Esophagus muscularis mucosa (tissue), 4 donors: Measurements from ENCODE around the gene SIVA1. TPM values are rescaled to one million over a fixed set of nuclear protein-coding genes. Genes with fewer than 3 reads are reported as not detected.

Experiments used
- DNase-seq: peaks from one replicate; pipeline ENCODE4 v3.0.0-alpha.2; 2017; ENCODE audit errors: extremely low spot score
- H3K27ac ChIP-seq, 4 donors: fragments of 200-600 bp; sonication (generic); replicated peaks in 1 of 4; 1 replicate in 3 of 4; 2 replicates in 1 of 4; pipeline ENCODE4 v1.5.1; 2016 to 2019; ENCODE audit warnings: mild to moderate bottlenecking in 1 of 4
- H3K27me3 ChIP-seq, 4 donors: fragments of 200-600 bp; sonication (generic); one replicate each; pipeline versions ENCODE4 v1.5.1 to v1.6.0; 2016 to 2019
- H3K36me3 ChIP-seq, 4 donors: fragments of 200-600 bp; sonication (generic); one replicate each; pipeline ENCODE4 v1.5.1; 2016 to 2019
- H3K4me1 ChIP-seq, 4 donors: fragments of 200-600 bp; sonication (generic); one replicate each; pipeline ENCODE4 v1.5.1; 2016 to 2019
- H3K4me3 ChIP-seq, 4 donors: fragments of 200-600 bp; sonication (generic); 1 replicate in 2 of 4; 2 replicates in 2 of 4; pipeline ENCODE4 v1.5.1; 2016 to 2019; ENCODE audit warnings: mild to moderate bottlenecking in 4 of 4, moderate library complexity in 1 of 4
- H3K9me3 ChIP-seq, 4 donors: fragments of 200-600 bp; sonication (generic); 1 replicate in 3 of 4; 2 replicates in 1 of 4; pipeline ENCODE4 v1.5.1; 2016 to 2019
- EP300 ChIP-seq: sonication (generic); formaldehyde crosslinking; IDR thresholded peaks from one replicate; pipeline ENCODE4 v1.6.1; 2017; ENCODE audit warnings: antibody characterized with exemption
- POLR2A ChIP-seq: fragments of 450-650 bp; IDR thresholded peaks from one replicate; pipeline ENCODE4 v1.6.1; 2017; ENCODE audit warnings: antibody characterized with exemption, moderate library complexity, mild to moderate bottlenecking, low read depth
- POLR2AphosphoS5 ChIP-seq, 2 donors: sonication (generic); formaldehyde crosslinking; IDR thresholded peaks; one replicate each; pipeline ENCODE4 v1.6.1; 2017; ENCODE audit warnings: antibody characterized with exemption in 2 of 2
- WGBS: methylation state at CpG from one replicate; pipeline ENCODE4 v1.1.5; 2018; 5-methylcytosine and 5-hydroxymethylcytosine counted together
- intact Hi-C: fragments of 100-400 bp; cut with DNase I; formaldehyde crosslinking; loops from one replicate; pipeline ENCODE4 v1.15.1; 2023
- total RNA-seq, 4 donors: library from RNA; depleted of rRNA; stranded (reverse); fragments of >200 nt; gene quantifications; one replicate each; pipeline versions ENCODE4 v1.1.0 to v1.2.1, GENCODE V29; 2016
- TF ChIP-seq, protein P1 (sequence below), 3 experiments: fragments of 200-600 bp in 2 of 3; fragments of 450-650 bp in 1 of 3; sonication (generic) in 2 of 3; IDR thresholded peaks; one replicate each; pipeline ENCODE4 v1.5.1; 2017 to 2019; ENCODE audit warnings: antibody characterized with exemption in 3 of 3, mild to moderate bottlenecking in 2 of 3, moderate library complexity in 1 of 3

The SIVA1 gene
- total RNA-seq, 4 donors from 2014 or later: 207 to 324 (median 290) TPM

DNA sequence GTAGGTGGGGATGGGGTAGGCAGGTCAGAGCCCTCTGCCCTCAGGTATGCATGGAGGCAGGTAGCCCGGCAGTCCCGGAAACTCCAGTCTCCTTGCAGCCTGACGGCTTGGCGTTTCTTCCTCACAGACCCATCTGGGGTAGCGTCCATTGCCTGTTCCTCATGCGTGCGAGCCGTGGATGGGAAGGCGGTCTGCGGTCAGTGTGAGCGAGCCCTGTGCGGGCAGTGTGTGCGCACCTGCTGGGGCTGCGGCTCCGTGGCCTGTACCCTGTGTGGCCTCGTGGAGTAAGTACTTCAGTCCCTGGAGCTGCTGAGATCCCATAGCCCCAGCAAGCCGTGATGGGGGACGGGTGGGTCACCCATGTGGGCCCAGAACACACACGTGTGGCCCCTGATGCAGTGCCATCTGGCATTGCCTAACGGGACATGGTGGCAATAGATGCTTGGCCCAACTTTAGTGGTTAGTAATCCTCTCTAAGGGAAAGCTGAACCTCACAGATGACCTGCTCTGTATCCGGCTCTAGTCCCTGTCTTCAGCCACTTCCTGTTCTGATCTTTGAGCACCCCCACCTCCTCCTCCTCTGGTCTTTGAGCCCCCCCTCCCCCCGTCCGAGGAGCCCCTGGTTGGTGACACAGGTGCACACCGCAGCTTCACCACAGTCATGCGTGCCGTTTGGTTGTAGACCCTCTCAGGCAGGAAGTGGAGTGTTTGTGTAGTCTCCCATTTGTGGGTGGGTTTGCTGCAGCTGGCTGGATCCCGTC lies 3.7 kb downstream of the SIVA1 start:
- Histone ChIP-seq H3K36me3 (peaks cover 38 to 66% (median 60%) of the 10 kb centered on the region in 4 donors), H3K9me3 (no peaks in the 10 kb centered on the region), H3K4me1 (peaks cover 23 to 58% (median 49%) of the 10 kb centered on the region in 4 donors), H3K4me3 (no peak overlapping the region), H3K27me3 (no peaks in the 10 kb centered on the region), H3K27ac (no peak overlapping the region)
- TF ChIP-seq EP300: no peak
- no peak for TF ChIP-seq POLR2AphosphoS5 (IDR thresholded peaks at IDR 0.05)
- TF ChIP-seq, protein P1, sequence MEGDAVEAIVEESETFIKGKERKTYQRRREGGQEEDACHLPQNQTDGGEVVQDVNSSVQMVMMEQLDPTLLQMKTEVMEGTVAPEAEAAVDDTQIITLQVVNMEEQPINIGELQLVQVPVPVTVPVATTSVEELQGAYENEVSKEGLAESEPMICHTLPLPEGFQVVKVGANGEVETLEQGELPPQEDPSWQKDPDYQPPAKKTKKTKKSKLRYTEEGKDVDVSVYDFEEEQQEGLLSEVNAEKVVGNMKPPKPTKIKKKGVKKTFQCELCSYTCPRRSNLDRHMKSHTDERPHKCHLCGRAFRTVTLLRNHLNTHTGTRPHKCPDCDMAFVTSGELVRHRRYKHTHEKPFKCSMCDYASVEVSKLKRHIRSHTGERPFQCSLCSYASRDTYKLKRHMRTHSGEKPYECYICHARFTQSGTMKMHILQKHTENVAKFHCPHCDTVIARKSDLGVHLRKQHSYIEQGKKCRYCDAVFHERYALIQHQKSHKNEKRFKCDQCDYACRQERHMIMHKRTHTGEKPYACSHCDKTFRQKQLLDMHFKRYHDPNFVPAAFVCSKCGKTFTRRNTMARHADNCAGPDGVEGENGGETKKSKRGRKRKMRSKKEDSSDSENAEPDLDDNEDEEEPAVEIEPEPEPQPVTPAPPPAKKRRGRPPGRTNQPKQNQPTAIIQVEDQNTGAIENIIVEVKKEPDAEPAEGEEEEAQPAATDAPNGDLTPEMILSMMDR (IDR thresholded peaks at IDR 0.05): no peak
- no peak for TF ChIP-seq POLR2A
- DNase-seq: no peak
- WGBS: 78% methylated on average over 17 of the region's 27 CpGs
- intact Hi-C loops: no loop called here

DNA sequence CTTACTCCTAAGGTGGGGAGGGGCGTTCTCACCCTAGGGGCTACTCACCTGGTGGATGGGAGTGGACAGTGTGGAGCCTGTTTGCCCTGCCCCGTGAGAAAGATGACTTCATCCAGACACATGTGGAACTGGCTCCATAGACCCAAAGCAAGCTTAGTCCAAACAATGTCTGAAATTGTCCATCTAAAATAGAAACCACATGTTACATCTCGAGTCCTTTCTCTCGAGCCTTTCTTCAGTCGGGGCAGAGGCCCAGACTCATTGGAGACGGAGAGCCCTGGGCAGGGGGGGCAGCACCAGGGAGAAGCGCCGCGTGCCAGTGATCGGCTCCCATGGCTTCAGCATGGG lies 4.3 kb downstream of the SIVA1 start:
- Histone ChIP-seq H3K4me1 (peaks cover 18 to 53% (median 43%) of the 10 kb centered on the region in 4 donors), H3K36me3 (peaks cover 38 to 71% (median 61%) of the 10 kb centered on the region in 4 donors), H3K9me3 (no peaks in the 10 kb centered on the region), H3K27me3 (no peaks in the 10 kb centered on the region), H3K4me3 (no peak overlapping the region), H3K27ac (no peak overlapping the region)
- DNase-seq: no peak
- TF ChIP-seq POLR2AphosphoS5 (IDR thresholded peaks at IDR 0.05) (no peak), EP300 (no peak), POLR2A (no peak)
- TF ChIP-seq, protein P1 (IDR thresholded peaks at IDR 0.05): no peak
- intact Hi-C loops: no loop called here
- 41% methylated on average over 5 of the region's 10 CpGs for WGBS

DNA sequence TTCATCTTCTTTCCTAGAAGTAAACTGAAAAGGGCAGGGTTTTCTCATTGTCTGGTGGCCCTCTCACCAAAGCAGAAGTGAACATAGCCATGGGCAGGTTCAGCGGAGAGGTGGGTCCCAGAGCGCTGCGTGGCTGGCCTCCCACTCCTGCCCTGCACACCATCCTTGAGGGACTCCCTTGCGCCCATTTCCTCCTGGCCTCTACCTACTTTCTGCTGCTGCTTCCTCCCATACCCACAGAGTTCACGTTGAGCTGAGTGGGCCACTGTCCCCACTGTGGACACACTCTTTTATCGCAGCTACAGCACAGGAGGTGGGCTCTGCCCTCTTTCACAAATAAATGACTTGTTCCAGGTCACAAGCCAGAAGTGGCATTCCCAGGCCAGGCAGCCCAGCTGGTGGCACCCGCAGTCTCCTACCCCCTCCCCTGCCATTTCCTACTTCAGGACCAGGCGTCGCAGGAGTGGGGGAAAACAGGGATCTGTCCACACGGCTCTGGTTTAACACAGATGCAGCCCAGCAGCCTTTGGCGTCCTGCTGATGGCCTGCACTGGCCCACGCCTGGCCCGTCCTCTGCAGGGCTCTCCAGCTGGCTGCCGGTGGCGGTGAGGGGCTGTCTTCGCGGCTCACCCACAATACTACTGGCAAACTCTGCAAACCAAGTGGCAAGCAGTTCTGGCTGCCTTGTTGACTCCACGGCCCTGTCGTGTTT lies 4.9 kb downstream of the SIVA1 start:
- intact Hi-C loops: no loop called here
- DNase-seq: no peak
- H3K4me3 ChIP-seq: no peak overlapping the region
- 93% methylated on average over 19 of the region's 19 CpGs for WGBS
- H3K4me1 ChIP-seq: peaks cover 17 to 51% (median 41%) of the 10 kb centered on the region in 4 donors
- TF ChIP-seq, protein P1 (IDR thresholded peaks at IDR 0.05): no peak
- TF ChIP-seq POLR2A: no peak
- TF ChIP-seq POLR2AphosphoS5 (IDR thresholded peaks at IDR 0.05): no peak
- no peak for TF ChIP-seq EP300
- H3K27me3 ChIP-seq: no peaks in the 10 kb centered on the region
- H3K9me3 ChIP-seq: no peaks in the 10 kb centered on the region
- H3K27ac ChIP-seq: no peak overlapping the region
- peaks cover 38 to 76% (median 61%) of the 10 kb centered on the region in 4 donors for H3K36me3 ChIP-seq

DNA sequence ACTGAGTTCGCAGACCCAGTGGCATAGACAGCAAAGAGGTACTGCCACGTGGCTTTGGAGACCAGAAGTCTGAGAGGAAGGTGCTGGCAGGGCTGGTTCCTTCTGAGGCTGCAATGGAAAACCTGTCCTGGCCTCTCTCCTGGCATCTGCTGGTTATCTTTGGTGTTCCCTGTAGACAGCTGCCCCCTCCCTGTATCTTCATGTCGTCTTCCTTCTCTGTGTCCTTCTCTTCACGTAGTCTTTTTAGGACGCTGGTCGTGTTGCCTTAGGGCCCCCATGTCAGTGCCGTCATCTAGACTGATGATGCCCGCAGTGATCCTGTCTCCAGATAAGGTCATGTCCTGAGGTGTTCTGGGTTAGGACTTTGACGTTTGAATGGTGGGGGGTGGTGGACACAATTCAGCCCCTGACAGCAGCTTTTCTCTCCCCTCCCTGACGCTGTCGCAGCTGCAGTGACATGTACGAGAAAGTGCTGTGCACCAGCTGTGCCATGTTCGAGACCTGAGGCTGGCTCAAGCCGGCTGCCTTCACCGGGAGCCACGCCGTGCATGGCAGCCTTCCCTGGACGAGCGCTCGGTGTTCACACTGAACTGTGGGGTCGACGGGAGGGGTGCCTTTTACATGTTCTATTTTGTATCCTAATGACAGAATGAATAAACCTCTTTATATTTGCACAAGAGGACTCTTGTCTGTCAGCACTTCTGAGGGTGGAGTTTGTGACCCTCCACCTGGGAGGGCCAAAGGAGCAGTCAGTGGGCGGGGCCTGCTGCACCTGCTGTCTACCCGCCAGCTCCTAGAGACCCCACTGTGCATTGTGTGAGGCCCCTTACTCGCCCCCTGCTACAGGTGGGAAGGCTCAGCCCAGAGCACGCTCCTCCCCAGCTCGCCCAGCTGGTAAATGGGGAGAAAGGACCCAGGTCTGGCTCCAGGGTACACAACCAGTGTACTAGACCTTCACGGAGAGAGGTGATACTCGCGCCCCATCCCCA lies 6.3 kb downstream of the SIVA1 start:
- Histone ChIP-seq H3K27ac (peak overlapping the region in 2 of 4 donors; percentile 52 to 53), H3K27me3 (no peaks in the 10 kb centered on the region), H3K4me3 (no peak overlapping the region), H3K4me1 (peaks cover 9 to 42% (median 33%) of the 10 kb centered on the region in 4 donors), H3K9me3 (no peaks in the 10 kb centered on the region), H3K36me3 (peaks cover 38 to 76% (median 61%) of the 10 kb centered on the region in 4 donors)
- DNase-seq: no peak
- intact Hi-C loops: no loop called here
- TF ChIP-seq POLR2AphosphoS5 (IDR thresholded peaks at IDR 0.05) (no peak), EP300 (no peak), POLR2A (no peak)
- TF ChIP-seq, protein P1 (IDR thresholded peaks at IDR 0.05): no peak
- WGBS: 81% methylated on average over 24 of the region's 30 CpGs
